ENCODE data around the gene IFT74.

The IFT74 gene
- 13.5 reads per million, percentile 38 among the genes with 10 or more reads in this experiment for total RNA-seq

- DNase-seq: peak; percentile 94
Observed at GRCh38 chr9:26955921-26956859, at the start of gene IFT74. Gene IFT74 (plus strand): TSS chr9:26956412. CDS start chr9:26961968, 5,556 bp downstream.

DNA sequence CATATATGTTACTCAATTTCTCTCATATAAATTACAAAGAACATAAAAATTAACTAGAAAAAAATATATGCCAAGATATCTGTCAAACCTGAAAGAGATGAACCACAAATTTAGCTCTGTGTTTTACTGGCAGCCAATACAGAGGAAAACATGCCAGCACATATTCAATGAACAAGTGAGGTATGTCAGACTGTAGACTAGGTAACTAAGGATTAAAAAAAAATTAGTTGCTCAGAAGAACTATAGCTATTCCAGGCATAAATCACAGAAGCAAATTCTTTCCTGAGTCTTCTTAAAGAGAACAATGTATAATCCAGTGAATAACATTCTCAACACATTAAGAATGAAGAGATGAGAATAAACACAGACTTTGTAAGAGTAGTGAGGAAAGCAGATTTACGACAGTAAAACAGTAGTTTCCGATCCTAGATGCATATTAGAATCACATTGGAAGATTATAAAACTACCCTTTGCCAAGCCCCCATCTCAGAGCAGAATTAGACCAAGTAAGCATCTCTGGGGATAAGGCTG is 43.0 kb upstream of the IFT74 start:
- no peak for DNase-seq

GRCh38 chr9:26919698-26920097 is 36.5 kb upstream of the IFT74 start:
- no peak for DNase-seq

GRCh38 chr9:26925609-26926008 is 30.6 kb upstream of the IFT74 start:
- no peak for DNase-seq

GRCh38 chr9:26928902-26929495 is 27.2 kb upstream of the IFT74 start:
- no peak for DNase-seq

GRCh38 chr9:26935847-26936246 is 20.4 kb upstream of the IFT74 start:
- DNase-seq: no peak

DNA sequence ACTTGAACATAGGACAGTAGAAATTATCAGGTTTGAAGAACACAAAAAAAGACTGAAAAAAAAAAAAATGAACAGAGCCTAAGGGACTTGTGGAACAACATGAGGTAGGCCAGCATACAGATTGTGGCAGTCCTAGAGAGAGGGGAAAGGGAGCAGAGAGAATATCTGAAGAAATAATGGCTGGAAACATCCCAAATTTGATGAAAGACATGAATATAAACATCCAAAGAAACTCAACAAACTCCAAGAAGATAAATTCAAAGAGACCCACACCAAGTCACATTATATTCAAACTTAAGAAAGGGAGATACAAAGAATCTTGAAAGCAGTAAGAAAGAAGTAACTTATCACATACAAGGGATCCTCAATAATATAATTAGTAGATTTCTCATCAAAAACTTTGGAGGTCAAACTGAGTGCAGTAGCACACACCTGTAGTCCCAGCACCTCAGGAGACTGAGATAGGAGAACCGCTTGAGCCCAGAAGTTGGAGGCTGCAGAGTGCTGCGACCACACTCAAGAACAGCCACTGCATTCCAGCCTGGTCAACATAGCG is 18.3 kb upstream of the IFT74 start:
- DNase-seq: no peak

- DNase-seq: no peak
Observed at GRCh38 chr9:26939955-26940711, 16.1 kb upstream of the IFT74 start.

DNA sequence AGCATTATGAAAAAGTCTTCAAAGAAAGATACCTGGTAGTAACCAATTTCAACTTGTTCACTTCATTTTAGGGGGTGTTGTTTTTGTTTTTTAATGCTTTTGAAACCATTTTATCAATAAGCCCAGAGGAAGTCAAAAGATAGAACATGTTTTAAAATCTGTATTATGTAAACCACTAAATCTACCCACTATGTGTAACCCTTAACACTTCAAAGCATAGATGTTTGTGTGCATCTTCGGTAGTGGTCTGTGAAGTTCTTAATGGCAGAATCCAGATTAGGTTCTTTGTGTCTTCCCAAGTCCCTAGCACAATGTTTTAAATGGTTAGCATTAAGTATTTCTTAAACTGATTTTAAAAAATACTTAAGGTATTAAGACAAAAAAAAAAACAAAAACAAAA is 15.4 kb upstream of the IFT74 start:
- DNase-seq: no peak

- no peak for DNase-seq
Observed at GRCh38 chr9:26945591-26945990, 10.6 kb upstream of the IFT74 start.

GRCh38 chr9:26946753-26947727 is 9.2 kb upstream of the IFT74 start, which contains the start of gene PLAA:
Gene PLAA (minus strand): TSS chr9:26947242. CDS start chr9:26947045, 197 bp downstream.
- DNase-seq: peak; percentile 84

GRCh38 chr9:26947736-26948135 is 8.5 kb upstream of the IFT74 start:
- DNase-seq: no peak

- DNase-seq: no peak
Observed at GRCh38 chr9:26949637-26950069, 6.6 kb upstream of the IFT74 start.

DNA sequence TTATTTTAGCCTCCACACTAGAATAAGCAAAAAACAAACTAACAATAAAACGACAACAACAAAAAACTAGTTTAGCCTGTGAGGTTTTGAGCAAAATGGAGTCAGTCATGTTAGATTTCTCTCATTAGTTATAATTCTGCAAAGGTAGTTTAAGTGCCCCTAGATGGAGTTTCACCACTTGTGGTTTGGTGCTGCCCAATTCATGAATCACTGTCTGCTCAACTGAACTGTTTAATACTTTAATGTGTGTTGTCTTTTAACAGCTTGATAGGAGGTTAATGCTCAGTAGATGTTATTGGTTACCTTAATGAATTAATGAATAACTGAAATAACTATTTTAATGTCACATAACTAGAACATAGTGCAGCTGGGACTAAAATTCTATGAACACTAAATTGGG is 5.7 kb upstream of the IFT74 start:
- DNase-seq: no peak

- no peak for DNase-seq
Observed at GRCh38 chr9:26951794-26952193, 4.4 kb upstream of the IFT74 start.

- no peak for DNase-seq
Observed at GRCh38 chr9:26954050-26954508, 2.1 kb upstream of the IFT74 start.

- no peak for DNase-seq
Observed at GRCh38 chr9:26955222-26955903, 849 bp upstream of the IFT74 start.

- no peak for DNase-seq
Observed at GRCh38 chr9:26956860-26957233, 635 bp downstream of the IFT74 start.

DNA sequence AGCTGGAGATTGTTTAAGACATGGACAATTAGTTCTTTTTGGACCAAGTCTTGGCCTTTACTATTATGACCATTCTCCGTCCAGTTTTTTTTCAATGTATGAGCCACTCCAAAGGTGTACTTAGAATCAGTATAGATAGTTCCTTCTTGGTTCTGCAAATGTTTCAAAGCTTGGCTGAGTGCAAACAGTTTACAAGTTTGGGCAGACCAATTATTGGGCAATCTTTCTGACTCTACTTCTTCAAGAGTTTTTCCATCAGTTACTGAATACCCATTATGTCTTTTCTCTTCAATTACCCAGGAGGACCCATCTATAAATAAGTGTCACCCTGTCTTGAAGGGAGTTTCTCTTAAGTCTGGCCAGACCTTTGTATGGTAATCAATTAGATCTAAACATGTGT is 15.5 kb downstream of the IFT74 start:
- no peak for DNase-seq

GRCh38 chr9:26973989-26974388 is 17.8 kb downstream of the IFT74 start:
- no peak for DNase-seq

- no peak for DNase-seq
Observed at GRCh38 chr9:26974927-26975326, 18.7 kb downstream of the IFT74 start.
